Skeletal muscle satellite cell (primary cell): Measurements from ENCODE around the gene MESP1.

ENCODE experiments used
- H3K27me3 ChIP-seq: 2 replicates; pipeline ENCODE4 v1.7.0; 2013; ENCODE audit warnings: low read length; ENCODE audit not compliant: control insufficient read depth, insufficient read depth
- H3K36me3 ChIP-seq: 2 replicates; pipeline ENCODE4 v1.7.0; 2013; ENCODE audit warnings: mild to moderate bottlenecking, control low read depth, low read length; ENCODE audit not compliant: insufficient read depth
- H3K4me1 ChIP-seq: 2 replicates; pipeline ENCODE4 v1.7.0; 2013; ENCODE audit warnings: low read length; ENCODE audit not compliant: control insufficient read depth, insufficient read depth
- H3K4me2 ChIP-seq: 2 replicates; pipeline ENCODE4 v1.7.0; 2013; ENCODE audit warnings: mild to moderate bottlenecking, low read length
- H3K4me3 ChIP-seq: 2 replicates; pipeline ENCODE4 v1.7.0; 2013; ENCODE audit warnings: low read length
- H3K9ac ChIP-seq: 2 replicates; pipeline ENCODE4 v1.7.0; 2013; ENCODE audit warnings: mild to moderate bottlenecking, low read depth, low read length, moderate library complexity
- H3K9me3 ChIP-seq: replicated peaks from 2 replicates; pipeline ENCODE4 v1.7.0; 2013; ENCODE audit warnings: mild to moderate bottlenecking, control low read depth, low read length

The MESP1 gene

DNA sequence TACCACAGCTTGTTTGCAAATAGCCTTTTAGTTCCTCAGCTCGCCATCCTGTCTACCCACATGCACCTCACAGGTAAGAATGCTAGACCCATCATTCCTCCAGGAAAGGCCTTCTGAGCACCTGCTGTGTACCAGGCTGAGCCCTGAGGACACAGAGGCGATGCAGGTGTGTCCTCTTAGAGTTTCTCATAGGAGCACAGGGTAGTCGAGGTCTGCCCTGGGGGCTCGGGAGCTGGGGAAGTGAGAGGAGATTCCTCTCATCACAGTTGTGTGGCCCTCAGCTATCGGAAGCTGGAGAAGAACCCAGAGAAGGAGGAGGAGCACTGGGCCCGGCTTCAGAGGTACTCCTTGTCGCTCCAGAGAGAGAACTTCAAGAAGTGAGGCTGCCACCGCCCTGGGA is 8.0 kb downstream of the MESP1 start:
- peaks cover 21% of the 10 kb centered on the region for H3K27me3 ChIP-seq
- no peak overlapping the region for H3K4me2 ChIP-seq
- no peaks in the 10 kb centered on the region for H3K36me3 ChIP-seq

DNA sequence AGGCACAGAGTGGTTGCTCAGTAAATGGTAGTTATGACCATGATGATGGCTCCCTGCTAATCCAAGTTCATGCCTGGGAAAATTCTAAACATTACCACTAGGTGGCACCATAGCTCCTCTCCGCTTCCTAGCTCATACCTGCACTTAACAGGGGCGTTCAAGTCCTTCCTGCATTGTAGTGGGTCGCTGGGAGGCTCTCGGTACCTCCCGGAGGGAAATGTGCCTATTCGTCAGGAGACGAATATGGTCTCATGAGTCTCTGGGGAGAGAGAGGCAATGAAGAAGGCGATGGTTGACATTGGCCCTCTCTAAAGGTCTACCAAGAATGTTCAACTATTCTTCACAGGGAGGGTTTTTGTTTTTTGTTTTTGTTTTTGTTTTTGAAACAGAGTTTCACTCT is 10.9 kb downstream of the MESP1 start:
- Histone ChIP-seq H3K27me3 (peaks cover 46% of the 10 kb centered on the region), H3K9me3 (no peaks in the 10 kb centered on the region), H3K36me3 (no peaks in the 10 kb centered on the region)

More for the DNA sequence above, 8.0 kb downstream of the MESP1 start:
- no peak overlapping the region for H3K4me3 ChIP-seq
- H3K4me1 ChIP-seq: no peaks in the 10 kb centered on the region
- no peaks in the 10 kb centered on the region for H3K9me3 ChIP-seq
- H3K9ac ChIP-seq: no peak overlapping the region

DNA sequence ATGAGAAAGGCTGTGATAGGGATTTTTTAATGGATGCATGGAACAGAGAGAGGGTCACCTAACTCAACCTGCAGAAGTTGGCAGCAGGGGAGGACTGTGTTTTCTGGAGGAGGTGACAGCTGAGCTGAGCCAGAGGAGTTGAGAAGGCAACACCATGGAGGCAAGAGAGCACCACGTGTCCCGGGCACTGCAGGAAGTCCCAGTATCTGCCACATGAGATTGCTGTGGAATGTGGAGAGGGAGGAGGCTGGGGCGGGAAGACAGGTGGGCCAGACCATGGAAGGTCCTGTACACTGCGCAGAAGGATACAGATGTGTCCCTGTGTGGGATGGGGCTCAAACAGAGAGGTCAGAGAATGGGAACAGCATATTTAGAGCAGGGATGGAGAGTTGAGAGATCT is 15.3 kb downstream of the MESP1 start:
- no peaks in the 10 kb centered on the region for H3K36me3 ChIP-seq
- H3K4me2 ChIP-seq: no peak overlapping the region
- no peak overlapping the region for H3K9ac ChIP-seq
- no peaks in the 10 kb centered on the region for H3K4me1 ChIP-seq
- no peaks in the 10 kb centered on the region for H3K9me3 ChIP-seq
- H3K4me3 ChIP-seq: no peak overlapping the region
- H3K27me3 ChIP-seq: peaks cover 61% of the 10 kb centered on the region

More for the DNA sequence above, 10.9 kb downstream of the MESP1 start:
- peak overlapping the region; percentile 48 for H3K4me2 ChIP-seq
- H3K4me1 ChIP-seq: no peaks in the 10 kb centered on the region
- H3K4me3 ChIP-seq: no peak overlapping the region
- no peak overlapping the region for H3K9ac ChIP-seq

DNA sequence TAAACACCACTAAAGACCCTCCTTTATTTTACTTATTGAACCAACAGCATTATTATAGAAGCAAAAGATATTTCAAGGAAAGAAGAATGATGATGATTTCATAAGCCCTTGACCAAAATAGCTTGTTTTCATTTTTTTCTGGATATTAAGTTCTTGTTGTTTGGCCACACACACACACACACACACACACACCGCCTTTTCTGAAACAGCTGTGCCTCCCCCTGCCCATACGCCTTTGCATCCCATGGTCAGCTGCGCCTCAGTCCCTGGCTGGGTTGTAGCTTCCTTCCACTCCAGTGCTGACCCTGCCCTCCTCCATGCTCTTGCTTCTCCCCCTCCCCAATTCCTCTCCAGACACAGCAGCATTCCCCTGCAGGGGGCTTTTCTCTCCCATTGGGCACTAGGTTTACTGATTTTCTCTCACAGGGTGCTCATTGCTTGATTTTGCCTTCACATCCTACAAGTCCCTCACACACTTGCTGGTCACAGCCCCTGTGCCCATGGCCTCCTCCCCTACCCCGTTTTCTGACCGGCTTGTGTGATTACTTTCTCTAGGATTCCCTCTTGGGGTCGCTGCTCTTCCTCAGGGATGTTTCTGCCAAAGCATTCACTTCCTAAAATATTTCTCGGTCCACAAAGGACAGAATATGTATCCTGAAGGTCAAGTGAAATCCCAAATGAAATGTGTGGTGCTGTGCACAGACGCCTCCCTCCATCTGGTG is 18.4 kb downstream of the MESP1 start:
- peaks cover 6% of the 10 kb centered on the region for H3K4me1 ChIP-seq
- no peak overlapping the region for H3K4me3 ChIP-seq
- H3K27me3 ChIP-seq: peaks cover 60% of the 10 kb centered on the region
- H3K36me3 ChIP-seq: no peaks in the 10 kb centered on the region
- H3K4me2 ChIP-seq: no peak overlapping the region
- H3K9ac ChIP-seq: no peak overlapping the region
- no peaks in the 10 kb centered on the region for H3K9me3 ChIP-seq

DNA sequence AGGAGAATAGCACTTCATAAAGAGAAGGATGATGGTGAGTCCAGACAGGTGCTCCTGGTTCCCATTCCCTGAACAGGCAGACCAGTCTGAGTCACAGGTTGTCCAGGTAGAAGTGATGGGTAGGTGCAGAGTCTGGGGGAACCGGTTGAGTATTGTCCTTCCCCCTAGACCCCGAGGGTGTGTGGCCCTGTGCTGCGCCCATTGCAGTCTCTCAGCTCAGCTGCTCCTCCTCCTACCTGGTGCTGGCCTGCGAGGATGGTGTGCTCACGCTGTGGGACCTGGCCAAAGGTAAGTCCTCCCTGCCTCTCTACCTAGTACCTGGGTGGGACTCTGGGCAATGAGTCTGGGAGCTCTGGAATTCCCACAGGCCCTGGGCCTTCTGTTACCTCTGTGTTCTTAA is 19.8 kb downstream of the MESP1 start:
- Histone ChIP-seq H3K9ac (no peak overlapping the region), H3K9me3 (no peaks in the 10 kb centered on the region), H3K4me2 (no peak overlapping the region), H3K36me3 (no peaks in the 10 kb centered on the region), H3K27me3 (peaks cover 59% of the 10 kb centered on the region), H3K4me3 (no peak overlapping the region), H3K4me1 (peaks cover 6% of the 10 kb centered on the region)

DNA sequence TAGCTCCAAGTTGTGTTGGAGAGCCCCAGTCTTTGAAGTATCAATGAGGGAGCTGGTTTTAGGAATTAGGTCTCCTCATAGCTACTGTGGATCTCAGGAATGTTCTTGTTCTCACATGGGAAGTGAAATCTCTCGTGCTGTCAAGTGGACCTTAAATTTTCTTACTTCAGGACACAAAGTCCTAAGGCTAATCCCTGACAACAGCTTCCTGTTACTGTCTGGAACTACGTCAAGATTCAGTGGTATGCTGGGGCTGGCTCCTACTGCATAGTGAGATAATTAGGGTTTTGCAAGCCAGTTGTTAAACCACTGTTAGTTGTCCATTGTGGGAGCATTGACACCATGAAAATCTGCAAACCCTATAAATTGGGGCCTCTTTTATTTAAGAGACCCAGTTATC is 22.8 kb downstream of the MESP1 start:
- Histone ChIP-seq H3K9me3 (no peaks in the 10 kb centered on the region), H3K27me3 (peaks cover 37% of the 10 kb centered on the region), H3K9ac (no peak overlapping the region), H3K36me3 (no peaks in the 10 kb centered on the region), H3K4me3 (no peak overlapping the region), H3K4me2 (no peak overlapping the region), H3K4me1 (peaks cover 6% of the 10 kb centered on the region)

DNA sequence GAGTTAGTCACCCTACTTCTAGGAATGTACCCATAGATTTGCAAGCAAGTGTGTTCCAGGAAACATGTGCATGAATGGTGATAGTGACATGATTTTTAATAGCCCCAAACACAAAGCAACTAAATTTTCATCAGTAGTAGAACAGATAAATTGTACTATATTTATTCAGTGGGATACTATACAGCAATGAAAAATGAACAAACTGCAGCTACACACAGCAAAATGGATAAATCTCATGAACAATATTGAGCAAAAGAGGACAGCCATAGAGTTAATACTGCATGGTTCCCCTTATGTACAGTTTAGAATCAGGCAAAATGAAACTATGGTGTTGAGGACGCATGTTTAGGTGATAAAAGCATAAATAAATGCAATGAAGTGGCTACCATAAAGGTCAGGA is 26.0 kb downstream of the MESP1 start:
- Histone ChIP-seq H3K4me1 (peaks cover 6% of the 10 kb centered on the region), H3K4me3 (no peak overlapping the region), H3K27me3 (peaks cover 25% of the 10 kb centered on the region), H3K9me3 (no peaks in the 10 kb centered on the region), H3K9ac (no peak overlapping the region), H3K36me3 (no peaks in the 10 kb centered on the region), H3K4me2 (no peak overlapping the region)

DNA sequence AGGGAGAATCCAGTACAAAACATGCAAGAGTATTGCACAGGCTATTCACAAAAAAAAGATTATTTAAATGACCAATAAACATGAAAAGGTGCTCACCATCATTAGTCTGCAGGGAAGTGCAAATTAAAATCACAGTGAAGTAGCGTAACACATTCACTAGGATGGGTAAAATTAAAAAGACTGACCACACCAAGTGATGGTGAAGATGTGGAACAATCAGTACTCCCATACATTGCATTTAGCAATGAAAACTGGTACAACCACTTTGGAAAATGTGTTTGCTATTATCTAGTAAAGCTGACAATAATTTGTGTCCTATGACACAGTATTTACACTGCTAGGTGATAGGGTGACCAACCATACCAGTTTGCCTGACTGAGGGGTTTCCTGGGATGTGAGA is 26.4 kb downstream of the MESP1 start:
- no peaks in the 10 kb centered on the region for H3K36me3 ChIP-seq
- no peak overlapping the region for H3K4me2 ChIP-seq
- H3K4me1 ChIP-seq: peaks cover 6% of the 10 kb centered on the region
- no peak overlapping the region for H3K4me3 ChIP-seq
- no peaks in the 10 kb centered on the region for H3K9me3 ChIP-seq
- H3K9ac ChIP-seq: no peak overlapping the region
- H3K27me3 ChIP-seq: peaks cover 24% of the 10 kb centered on the region

DNA sequence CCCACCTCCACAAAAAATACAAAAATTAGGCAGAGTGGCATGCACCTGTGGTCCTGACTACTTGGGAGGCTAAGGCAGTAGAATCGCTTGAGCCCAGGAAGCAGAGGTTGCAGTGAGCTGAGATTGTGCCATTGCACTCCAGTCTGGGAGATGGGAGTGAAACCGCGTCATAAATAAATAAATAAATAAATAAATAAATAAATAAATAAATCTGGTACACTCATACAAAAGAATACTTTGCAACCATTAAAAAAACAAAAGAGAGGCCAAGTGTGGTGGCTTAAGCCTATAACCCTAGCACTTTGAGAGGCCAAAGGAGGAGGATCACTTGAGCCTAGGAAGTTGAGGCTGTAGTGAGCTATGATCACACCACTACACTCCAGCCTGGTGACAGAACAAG is 28.0 kb downstream of the MESP1 start:
- H3K4me1 ChIP-seq: no peaks in the 10 kb centered on the region
- H3K9me3 ChIP-seq: no peaks in the 10 kb centered on the region
- no peak overlapping the region for H3K4me3 ChIP-seq
- H3K4me2 ChIP-seq: no peak overlapping the region
- H3K36me3 ChIP-seq: no peaks in the 10 kb centered on the region
- no peak overlapping the region for H3K9ac ChIP-seq
- peaks cover 29% of the 10 kb centered on the region for H3K27me3 ChIP-seq

DNA sequence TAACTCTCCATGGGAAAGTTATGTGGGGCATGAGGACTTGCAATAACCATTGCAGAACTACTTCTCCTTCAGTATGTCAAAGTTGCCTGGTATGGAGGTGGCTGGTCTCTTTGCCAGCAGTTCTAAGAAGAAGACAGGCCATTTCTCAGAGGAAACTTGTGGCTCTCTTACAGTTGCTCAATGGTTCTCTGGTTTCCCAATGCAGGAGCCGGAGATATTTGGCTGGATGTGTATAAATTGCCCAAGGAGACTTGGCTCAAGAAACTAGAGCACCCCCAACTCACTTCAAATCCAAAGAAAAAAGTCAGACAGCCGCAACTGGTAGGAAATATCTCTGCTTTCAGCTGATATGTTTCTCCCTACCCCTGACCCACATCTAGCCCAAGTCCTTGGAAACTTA is 36.3 kb downstream of the MESP1 start:
- Histone ChIP-seq H3K9me3 (no peaks in the 10 kb centered on the region), H3K4me3 (no peak overlapping the region), H3K27me3 (peaks cover 36% of the 10 kb centered on the region), H3K4me1 (no peaks in the 10 kb centered on the region), H3K4me2 (no peak overlapping the region), H3K9ac (no peak overlapping the region), H3K36me3 (no peaks in the 10 kb centered on the region)

DNA sequence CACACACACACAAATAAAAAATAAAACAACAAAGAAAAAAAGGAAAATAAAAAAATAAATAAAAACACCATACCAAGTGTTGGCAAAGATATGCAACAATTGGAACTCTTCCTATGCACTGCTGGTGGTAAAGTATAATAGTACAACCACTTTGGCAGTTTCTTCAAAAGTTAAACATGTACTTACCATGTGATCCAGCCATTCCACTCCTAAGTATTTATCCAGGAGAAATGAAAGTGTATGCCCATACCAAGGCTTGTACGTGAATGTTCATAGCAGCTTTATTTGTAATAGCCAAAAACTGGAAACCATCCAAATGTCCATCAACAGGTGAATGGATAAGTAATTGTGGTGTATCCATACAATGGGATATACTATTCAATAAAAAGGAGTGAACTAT is 43.5 kb downstream of the MESP1 start:
- Histone ChIP-seq H3K36me3 (no peaks in the 10 kb centered on the region), H3K27me3 (peaks cover 71% of the 10 kb centered on the region), H3K4me1 (no peaks in the 10 kb centered on the region), H3K9me3 (no peaks in the 10 kb centered on the region), H3K9ac (no peak overlapping the region), H3K4me2 (no peak overlapping the region), H3K4me3 (no peak overlapping the region)

DNA sequence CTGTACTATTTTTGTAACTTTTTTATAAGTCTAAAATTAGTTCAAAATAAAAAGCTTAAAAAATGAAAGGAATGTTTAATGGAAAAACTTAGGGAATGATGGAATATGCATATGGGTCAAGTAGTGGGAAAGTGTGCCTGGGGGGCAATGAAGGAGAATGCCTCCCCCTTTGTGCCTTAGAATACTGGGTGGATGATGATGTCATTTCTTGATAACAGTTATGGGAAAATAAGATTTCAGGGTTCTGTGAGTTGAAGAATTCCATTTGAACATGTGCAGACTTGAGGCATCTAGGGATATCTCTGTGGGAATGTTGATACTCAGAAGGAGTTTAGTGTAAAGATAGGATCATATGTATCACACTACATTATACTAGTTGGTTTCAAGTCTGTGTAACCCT is 46.6 kb downstream of the MESP1 start:
- Histone ChIP-seq H3K36me3 (no peaks in the 10 kb centered on the region), H3K4me3 (no peak overlapping the region), H3K9ac (no peak overlapping the region), H3K9me3 (no peaks in the 10 kb centered on the region), H3K27me3 (peaks cover 74% of the 10 kb centered on the region), H3K4me2 (no peak overlapping the region), H3K4me1 (no peaks in the 10 kb centered on the region)
